HG03575 (cell line): ENCODE results near the gene SNX9.
A peak's percentile ranks its signal among the peaks of the same experiment; 100 is the strongest.

Source experiments
- ATAC-seq: cut with Tn5 transposase; IDR thresholded peaks from one replicate; pipeline ENCODE4 v1.9.1; 2021; ENCODE audit not compliant: unreplicated experiment, insufficient number of reproducible peaks, low FRiP score; ENCODE audit errors: extremely low read depth

The SNX9 gene

GRCh38 chr6:157980288-157981131 lies 157.5 kb downstream of the SNX9 start:
- ATAC-seq, result no peak

- ATAC-seq, result no peak
Observed at GRCh38 chr6:157981132-157981394, 158.0 kb downstream of the SNX9 start.

DNA sequence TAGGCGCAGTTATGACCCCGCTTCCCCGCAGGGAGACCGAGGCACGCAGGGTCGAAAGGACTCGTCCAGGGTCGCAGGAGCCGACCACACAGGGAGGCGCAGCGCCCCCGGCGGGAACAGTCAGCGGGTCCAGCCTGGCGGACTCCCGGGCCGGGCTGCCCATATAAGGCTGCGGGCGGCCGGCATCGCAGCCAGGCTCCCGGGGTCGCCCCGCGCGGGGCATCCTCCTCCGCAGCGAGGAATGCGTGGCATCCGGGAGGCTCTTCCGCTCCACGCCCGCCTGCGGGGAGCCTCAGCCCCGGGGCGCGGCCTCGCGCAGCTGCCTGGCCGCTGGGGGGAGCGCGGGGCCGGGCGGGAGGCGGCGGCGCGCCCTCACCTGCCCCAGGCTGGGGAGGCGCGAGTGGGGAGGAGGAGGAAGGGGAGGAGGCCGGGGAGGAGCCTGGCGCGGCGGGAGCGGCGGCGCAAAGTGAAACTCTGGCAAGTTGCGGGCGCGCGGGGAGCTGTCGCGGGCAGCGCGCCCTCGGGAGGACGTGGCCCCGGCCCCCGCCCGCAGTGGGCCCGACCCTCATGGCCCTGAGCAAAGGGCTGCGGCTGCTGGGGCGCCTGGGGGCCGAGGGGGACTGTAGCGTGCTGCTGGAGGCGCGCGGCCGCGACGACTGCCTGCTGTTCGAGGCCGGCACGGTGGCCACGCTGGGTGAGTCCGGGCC lies 158.5 kb downstream of the SNX9 start, which contains the start of gene SYNJ2:
SYNJ2 (plus strand) TSS at position 469 of the 707 bp plus-strand sequence; CDS start at position 568, 99 bp downstream.
- ATAC-seq, result peak; percentile 62

- ATAC-seq, result no peak
Observed at GRCh38 chr6:157982102-157982562, 159.1 kb downstream of the SNX9 start.

DNA sequence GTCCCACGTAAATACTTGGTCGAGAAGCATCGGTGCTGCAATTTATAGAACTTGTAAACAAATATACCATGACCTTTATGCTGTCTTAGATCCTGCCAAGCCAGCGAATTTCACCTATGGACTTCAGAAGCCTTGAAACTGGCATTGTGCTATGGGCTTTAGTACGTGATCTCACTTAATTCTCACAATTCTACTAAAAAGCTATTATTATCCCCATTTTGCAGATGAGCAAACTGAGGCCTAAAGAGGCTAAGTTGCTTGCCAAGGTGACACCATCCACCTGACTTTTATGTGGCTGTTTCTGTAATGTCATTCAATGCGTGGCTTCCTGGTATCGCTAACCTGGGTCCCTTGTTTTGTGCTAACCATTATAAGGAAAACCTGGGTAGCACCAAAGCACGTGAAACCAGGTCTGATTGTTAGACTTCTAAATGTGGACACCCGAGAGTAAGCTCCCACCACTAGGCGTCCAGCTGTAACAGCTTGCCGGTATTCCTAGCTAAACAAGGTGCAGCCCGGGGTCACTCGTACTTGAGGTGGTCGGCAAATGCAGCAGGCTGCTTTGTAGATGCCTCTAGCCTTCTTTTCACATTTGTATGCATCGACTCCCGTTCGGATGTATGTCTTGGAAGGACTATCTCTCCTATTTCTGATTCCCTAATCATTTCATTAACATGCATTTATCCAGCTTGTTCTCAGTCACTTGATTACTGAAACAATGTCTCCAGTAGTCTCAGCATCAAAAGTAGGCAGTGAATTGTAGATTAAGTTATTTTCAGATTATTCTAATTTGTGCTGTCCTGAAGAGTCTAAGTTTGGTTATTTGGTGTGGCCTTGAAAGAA lies 159.7 kb downstream of the SNX9 start:
- no peak for ATAC-seq

DNA sequence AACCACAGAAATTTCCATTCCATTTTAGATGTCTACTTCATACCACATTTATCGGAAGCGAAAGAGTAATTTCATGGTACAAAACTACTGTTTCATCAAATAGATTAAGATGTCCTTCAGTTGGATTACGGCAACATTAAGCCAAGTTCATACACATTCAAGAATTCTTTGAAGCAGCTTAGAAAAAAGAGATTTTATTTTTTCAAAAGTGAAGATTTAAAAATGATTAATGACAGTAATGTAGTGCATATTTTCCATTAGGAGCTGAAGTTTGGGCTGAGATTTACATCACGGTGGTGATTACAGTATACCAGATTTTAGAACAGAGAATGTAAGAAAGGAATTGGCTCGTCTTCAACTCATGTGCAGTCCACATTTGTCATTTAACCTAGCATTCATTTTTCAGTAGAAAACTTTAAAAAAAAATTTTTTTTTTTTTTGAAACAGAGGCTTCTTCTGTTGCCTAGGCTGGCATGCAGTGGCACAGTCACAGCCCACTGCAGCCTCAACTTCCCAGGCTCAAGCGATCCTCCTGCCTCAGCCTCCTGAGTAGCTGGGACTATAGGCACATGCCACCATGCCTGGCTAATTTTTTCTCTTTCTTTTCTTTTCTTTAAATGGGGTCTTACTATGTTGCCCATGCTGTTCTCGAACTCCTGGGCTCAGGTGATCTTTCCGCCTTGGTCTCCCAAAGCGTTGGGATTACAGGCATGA lies 160.5 kb downstream of the SNX9 start:
- ATAC-seq, result no peak

- ATAC-seq, result no peak
Observed at GRCh38 chr6:157984128-157984527, 161.1 kb downstream of the SNX9 start.

- ATAC-seq, result no peak
Observed at GRCh38 chr6:157984686-157985225, 161.7 kb downstream of the SNX9 start.

DNA sequence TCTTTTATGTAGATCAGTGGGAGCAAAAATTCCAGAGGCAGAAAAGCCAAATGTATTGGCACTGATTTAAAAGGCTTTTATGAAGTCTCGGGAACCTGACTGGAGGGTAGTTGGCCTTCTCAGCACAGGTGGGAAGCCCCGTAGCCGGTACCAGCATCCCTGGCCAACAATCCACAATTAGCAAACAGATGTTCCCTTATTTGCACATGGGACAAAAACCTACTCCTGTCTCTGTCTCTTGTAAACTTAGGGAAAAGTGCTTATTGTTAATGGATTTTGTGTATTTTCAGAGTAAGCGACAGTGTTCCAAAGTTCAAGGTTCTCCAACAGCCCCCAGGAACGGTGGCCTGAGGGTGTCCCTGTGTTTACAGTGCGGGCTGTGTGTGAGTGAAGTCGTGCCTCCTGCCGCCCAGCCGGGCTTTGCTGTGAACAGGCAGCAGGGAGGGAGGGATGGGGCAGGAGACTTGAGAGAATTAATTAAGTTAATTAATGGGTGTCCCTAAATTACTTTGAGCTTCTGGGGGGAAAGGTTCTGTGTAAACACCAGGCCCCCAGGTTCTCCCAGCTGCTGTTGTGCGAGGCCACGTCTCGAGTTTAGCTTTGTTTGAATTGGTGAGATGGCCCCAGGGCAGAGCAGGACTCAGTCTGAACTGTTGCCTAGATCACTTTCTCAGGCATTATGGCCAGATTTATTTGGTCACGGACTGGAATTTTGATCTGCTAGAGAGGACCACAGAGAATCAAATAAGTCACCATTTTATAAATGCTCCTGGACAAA lies 162.5 kb downstream of the SNX9 start:
- ATAC-seq, result no peak

DNA sequence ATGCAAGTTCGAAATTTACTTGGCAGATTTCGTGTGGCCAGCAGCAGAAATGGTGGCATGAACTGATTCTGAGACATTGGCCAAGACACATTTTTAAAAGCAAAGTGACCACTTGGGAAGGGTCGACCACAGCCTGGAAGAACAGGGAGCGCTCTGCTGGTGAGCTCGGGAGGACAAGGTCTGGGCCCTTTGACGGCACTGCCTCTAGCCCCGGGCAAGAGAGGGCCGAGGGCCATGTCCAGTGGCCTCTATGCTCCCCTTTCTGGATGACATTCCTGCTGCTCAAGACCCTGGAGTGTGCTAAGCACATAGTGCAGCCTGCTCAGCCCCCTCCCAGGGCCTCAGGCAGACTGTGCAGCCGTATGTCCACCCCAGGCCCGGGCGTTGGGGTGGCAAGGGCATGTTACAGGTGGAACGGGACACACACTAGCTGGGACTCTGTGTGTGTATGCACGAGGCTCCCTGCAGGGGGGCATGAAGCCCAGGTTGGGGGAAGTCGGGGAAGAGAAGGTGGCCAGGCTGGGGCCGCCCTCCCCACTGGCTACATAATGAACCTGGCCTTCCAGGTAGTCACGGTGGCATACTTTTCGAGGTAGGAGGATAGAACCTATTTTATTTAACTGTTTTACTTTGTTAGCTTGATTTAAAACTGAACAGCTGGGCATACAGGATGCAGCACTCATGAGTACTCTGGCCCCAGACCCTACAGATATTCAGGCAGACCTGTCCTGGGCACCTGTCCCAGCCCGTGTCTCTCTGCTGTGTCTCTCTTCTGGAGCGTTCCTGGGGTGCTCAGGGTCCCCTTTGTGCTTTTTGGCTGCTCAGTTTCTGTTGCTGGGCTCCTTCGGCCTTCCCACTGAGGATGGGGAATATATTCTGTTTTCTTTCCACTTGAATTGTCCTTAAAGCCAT lies 165.0 kb downstream of the SNX9 start:
- ATAC-seq, result no peak

- no peak for ATAC-seq
Observed at GRCh38 chr6:157988700-157989063, 165.6 kb downstream of the SNX9 start.

- no peak for ATAC-seq
Observed at GRCh38 chr6:157989541-157990289, 166.7 kb downstream of the SNX9 start.

- no peak for ATAC-seq
Observed at GRCh38 chr6:157990321-157991066, 167.4 kb downstream of the SNX9 start.

DNA sequence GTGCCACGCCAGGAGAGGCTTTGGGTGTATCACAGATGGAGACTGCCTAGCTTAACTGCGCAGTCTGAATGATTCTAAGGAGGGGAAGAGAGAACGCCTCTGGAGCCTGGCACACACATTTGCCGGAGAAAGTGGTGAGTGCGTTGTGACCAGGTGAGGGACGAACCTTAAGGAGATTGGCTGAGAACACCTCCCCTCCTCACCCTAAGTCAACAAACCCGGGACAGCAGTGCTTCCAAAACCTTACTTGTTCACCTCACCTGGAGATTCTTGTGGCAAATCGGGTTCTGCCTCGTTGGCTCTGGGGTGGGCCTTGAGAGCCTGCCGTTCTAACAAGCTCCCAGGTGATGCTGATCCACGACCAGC lies 168.0 kb downstream of the SNX9 start:
- no peak for ATAC-seq

DNA sequence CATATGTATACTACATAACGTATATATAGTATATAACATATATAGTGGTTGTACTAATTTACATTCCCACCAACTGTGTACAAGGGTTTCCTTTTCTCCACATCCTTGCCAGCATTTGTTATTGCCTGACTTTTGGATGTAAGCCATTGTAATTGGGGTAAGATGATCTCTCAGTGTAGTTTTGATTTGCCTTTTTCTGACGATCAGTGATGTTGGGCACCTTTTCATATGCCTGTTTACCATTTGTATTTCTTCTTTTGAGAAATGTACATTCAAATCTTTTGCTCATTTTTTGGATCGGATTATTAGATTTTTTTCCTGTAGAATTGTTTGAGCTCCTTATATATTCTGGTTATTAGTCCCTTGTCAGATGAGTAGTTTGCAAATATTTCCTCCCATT lies 170.0 kb downstream of the SNX9 start:
- ATAC-seq, result no peak
